IPS DF 19.7 (cell line): Measurements from ENCODE around the gene TEDC1.

Experiments
- DNase-seq: peaks from one replicate; pipeline ENCODE4 v3.0.0-alpha.2; 2013; ENCODE audit warnings: low read depth, low spot score

TEDC1 gene

GRCh38 chr14:105484997-105485393 is 6.1 kb upstream of the TEDC1 start:
- no peak for DNase-seq

DNA sequence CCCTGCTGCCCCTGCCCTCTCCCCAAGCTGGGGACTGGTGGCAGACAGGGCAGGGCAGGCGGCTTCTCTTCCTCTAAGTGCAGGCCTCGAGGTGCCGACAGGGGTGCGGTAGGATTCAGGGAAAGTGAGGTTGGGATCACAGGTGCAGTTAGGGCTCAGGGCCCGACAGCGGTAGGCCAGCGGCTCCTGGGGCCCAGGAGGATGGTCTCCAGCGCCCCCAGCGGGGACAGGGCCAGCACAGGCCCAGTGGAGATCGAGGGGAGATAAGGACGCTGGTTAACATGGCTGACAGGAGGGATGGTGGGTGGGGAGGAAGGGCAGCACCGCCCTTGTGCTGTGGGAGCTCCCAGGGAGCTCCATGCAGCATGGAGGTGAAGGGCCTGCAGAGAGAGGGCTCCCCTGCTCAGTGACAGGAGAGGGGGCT is 5.3 kb upstream of the TEDC1 start:
- DNase-seq, result no peak

DNA sequence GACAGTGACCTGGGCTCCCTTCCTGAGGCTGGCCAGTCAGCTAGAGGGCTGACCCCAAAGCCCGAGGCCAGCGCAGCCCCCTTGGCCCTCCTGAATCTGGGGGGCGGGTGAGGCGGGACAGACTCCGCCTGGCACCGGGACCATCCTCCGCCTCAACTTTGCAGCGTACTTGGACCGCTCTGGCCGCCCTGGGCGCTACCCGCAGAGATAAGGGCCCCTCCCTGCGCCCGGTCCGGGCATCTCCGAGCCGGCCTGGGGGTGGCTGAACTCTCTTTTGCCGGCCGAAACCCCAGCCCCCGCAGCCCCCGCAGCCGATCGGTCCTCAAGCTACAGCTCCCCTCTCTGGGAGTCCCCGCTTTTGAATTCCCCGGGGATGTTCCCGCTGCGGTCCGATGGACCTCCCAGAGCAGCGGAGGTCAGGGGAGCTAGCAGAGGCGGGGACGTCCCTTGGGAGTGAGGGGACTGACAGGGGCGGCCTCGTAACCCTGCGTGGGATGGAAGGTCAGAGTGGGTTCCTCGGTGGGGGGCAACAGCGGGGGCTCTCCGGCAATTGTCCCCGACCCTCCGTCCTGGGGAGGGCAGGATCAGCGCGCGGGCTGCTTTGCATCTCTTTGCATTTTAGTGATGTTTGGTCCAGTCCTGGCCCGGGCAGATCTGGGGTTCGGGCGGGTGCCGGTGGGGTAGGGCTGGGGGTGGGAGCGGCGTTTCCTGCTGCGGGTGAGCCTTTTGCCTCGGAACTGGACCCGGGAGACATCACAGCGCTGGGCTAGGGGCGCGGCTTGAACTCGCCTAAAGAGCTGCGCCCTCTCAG is 4.7 kb upstream of the TEDC1 start, which contains the start of gene CRIP1:
TSS of gene CRIP1 (plus strand) at position 724 of the 811 bp plus-strand sequence. CDS start 374 bp downstream, outside the sequence.
- DNase-seq, result no peak

DNA sequence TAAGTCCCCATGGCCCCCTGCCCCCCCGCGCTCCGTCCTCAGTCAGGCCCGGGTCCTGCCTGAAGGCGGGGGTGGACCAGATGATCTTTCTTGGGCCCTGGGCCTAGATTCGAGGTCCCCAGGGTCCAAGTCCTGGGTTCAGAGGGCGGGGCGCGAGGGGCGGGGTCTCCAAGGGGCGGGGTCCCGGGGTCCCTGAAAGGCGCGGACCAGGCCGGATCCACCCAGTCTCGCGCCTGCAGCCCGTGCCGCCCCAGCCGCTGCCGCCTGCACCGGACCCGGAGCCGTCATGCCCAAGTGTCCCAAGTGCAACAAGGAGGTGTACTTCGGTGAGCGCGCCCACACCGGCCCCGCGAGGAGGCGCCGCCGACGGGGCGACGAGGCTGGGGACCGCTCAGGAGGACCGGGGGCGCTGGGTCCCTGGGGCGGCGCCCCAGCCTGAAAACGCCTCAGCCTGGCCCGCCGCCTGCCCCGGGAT is 4.0 kb upstream of the TEDC1 start:
- DNase-seq, result no peak

GRCh38 chr14:105487449-105487985 is 3.5 kb upstream of the TEDC1 start:
- no peak for DNase-seq

- no peak for DNase-seq
Observed at GRCh38 chr14:105487986-105488777, 2.9 kb upstream of the TEDC1 start.

DNA sequence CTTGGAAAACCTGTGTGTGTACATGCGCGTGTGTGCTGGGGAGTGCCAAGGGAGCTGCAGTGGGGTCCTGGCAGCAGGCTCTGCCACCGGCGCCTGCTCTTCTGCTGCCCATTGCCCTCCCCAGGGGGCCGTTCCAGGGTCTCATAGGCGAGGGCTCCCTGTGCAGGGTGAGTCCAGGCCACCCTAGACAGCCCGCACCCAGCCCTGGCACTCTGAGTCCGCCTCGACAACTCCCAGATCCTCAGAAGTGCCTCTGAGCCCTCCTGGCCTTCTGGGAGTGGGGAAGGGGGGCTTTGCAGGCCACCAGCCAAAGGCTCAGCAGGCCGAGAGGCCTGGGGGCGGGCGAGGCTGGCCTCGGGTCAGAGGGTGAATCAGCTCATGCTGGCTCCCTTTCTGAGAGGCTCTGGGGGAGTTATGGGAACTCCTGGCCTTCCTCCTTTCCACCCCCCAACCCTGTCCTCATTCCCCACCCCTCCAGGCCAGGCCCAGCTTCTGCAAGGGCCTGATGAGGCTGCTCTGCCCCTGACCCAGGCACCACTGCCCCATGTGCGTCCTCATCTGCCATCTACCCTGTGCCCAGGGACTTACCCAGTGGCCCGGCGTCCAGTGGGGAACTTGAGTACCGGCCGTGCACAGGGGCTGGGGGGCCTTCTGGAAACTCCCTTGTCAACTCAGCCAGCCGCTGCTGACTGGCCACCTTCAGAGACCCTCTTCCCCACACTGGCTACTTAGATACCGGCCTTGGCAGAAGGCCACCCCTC is 2.1 kb upstream of the TEDC1 start:
- DNase-seq, result no peak

- no peak for DNase-seq
Observed at GRCh38 chr14:105489542-105490266, 1.3 kb upstream of the TEDC1 start.

- no peak for DNase-seq
Observed at GRCh38 chr14:105490267-105490571, 827 bp upstream of the TEDC1 start.

GRCh38 chr14:105491366-105491973 is 424 bp downstream of the TEDC1 start:
- no peak for DNase-seq

DNA sequence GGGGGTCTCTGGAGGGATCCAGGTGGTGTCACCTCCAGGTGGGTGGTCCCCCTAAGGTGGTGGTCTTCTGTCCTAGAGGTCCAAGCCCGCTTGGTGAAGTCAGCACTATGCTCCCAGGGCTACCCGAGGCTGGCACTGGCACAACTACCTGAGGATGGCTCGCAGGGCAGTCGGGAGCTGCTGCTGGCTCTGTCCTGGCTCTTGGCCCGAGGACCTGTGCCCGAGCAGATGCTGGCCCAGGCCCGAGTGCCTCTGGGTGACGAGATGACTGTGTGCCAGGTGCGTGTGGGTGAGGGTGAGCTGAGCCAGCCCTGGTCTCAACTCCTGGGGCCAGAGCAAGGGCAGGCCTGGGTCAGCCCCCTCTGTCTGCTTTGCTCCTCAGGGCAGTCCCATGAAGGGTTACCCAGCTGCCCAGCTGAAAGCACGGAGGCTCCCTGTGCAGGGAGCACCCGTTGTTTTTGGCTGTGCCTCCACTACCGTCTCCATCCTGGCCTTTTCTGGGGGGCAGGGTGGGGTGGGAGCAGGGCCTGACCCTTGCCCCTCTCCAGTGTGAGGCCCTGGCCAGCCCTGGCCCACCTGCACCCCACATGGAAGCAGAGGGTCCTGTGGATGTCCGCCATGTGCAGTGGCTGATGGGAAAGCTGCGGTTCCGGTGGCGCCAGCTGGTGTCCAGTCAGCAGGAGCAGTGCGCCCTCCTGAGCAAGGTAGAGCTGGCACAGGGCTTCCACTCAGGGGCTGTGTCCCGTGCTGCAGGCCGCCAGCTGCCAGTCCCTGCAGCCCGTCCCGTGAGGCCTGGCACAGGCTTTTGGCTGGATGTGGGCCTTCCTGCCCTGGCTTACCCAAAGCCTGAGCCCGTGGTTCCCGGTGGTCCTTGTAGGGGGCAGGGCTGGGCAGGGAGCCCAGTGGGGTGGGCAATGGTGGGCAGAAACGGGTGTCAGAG is 1.3 kb downstream of the TEDC1 start:
- DNase-seq, result no peak

GRCh38 chr14:105492971-105493871 is 2.2 kb downstream of the TEDC1 start:
- no peak for DNase-seq

DNA sequence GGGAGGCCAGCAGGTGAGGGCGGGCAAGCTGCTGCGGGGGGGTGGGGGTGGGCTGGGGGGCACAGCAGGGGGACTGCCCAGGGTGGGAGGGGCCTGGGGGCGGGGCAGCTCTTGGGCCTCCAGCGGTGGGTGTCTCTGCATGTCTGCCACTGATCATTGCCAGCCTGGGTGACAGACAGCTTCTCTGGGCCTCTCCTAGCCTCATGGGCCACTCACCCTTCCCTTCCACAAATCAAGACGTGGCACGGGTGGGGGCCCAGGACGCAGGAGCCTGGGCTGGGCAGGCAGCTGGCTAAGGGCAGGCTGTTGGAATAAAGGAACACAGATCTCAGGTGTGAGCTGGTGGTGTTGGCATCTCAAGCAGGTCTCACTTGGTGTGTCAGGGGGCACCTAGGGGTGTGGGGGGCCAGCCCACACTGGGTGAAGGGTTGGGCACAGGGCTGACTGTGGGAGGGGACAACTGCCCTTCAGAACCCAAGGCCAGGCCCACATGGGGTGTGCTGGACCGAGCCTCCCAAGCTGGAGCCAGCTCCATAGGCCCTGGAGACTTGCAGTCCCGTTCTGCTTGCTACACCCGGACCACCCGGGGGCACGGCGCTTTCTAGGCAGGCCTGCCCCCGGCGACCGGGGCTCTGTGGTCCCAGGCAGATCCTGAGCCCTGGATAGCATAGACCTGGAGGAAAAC is 3.0 kb downstream of the TEDC1 start:
- DNase-seq, result no peak

- no peak for DNase-seq
Observed at GRCh38 chr14:105494606-105494929, 3.5 kb downstream of the TEDC1 start.

DNA sequence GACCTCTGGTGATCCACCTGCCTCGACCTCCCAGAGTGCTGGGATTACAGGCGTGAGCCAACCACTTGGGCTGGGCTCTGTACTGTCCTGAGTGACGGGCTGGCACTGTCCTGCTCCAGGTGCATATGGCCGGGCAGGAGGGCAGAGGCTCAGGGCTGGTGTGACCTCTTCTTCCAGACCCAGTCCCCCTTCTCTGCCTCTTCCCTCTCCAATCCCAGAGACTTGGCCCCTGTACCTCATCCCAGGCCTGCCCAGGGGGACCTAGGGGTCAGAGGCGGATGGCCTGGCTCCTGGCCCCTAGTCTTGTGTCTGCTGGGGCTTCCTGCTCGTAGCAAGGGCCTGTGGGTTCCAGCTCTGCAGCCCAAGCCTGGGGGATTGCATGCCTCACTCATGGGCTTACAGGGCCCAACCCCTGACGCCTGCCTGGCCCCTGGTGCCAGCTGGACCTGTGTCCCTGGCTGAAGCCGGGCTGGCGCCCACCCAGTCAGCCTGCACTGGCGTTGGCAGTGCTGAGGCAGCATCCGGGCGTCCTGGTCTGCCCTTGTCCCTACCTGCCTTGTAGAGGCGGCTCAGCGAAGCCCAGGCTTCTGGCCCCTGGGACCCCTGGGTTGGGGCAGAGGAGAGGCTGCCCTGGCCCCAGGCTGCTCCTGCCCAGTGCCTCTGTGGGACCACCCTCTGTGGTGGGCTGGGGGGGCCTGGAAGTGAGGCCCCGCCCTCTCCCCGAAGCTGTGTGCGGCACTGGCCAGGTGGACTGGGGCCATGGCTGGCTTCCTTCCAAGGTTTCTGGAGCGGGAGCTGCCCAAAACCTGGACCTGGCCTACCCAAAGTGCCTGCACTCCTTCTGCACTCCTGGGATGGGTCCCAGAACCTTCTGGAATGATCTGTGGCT is 4.3 kb downstream of the TEDC1 start:
- DNase-seq, result no peak

- no peak for DNase-seq
Observed at GRCh38 chr14:105495990-105496830, 5.2 kb downstream of the TEDC1 start.
